WTC11 (cell line): ENCODE results near the gene GUCA2B. TPM values are rescaled to one million over a fixed set of nuclear protein-coding genes. Genes with fewer than 3 reads are reported as not detected.

Experiments
- ATAC-seq: fragments of 200-7000 bp; cut with Tn5 transposase; 2 replicates; pipeline ENCODE4 v1.10.0; 2021; ENCODE audit warnings: mild to moderate bottlenecking, moderate library complexity
- CTCF ChIA-PET: fragments of 300-600 bp; sonication (Branson Sonifier 250); formaldehyde crosslinking; loops from one replicate; lab custom pipeline; 2021; ENCODE audit warnings: antibody characterized with exemption; lab: Charles Lee
- POLR2A ChIA-PET: fragments of 350-600 bp; sonication (Branson Sonifier 250); formaldehyde crosslinking; loops from one replicate; lab custom pipeline; 2021; ENCODE audit warnings: antibody characterized with exemption; lab: Charles Lee
- DNase-seq: peaks from one replicate; pipeline ENCODE4 v3.0.0; 2021; ENCODE audit warnings: low spot score
- H3K27ac Mint-ChIP-seq: 2 replicates; pipeline ENCODE4 v1.8.0; 2021; ENCODE audit warnings: mixed read lengths
- H3K27me3 Mint-ChIP-seq: 2 replicates; pipeline ENCODE4 v1.8.0; 2021; ENCODE audit warnings: low read depth, mild to moderate bottlenecking, moderate library complexity, mixed read lengths
- H3K36me3 Mint-ChIP-seq: 2 replicates; pipeline ENCODE4 v1.8.0; 2021; ENCODE audit warnings: mixed read lengths
- H3K4me1 Mint-ChIP-seq: 2 replicates; pipeline ENCODE4 v1.8.0; 2022; ENCODE audit warnings: mixed read lengths
- H3K4me3 Mint-ChIP-seq: 2 replicates; pipeline ENCODE4 v1.8.0; 2021; ENCODE audit warnings: mild to moderate bottlenecking, moderate library complexity, mixed read lengths
- H3K9me3 Mint-ChIP-seq: 2 replicates; pipeline ENCODE4 v1.8.0; 2021; ENCODE audit warnings: mixed read lengths
- ATF2 ChIP-seq: sonication (generic); formaldehyde crosslinking; IDR thresholded peaks from 2 replicates; pipeline ENCODE4 v1.8.1; 2022; ENCODE audit warnings: low read depth, missing genetic modification reagents, borderline replicate concordance
- E2F1 ChIP-seq: sonication (generic); formaldehyde crosslinking; IDR thresholded peaks from 2 replicates; pipeline ENCODE4 v1.8.0; 2022; ENCODE audit warnings: mild to moderate bottlenecking, missing genetic modification reagents
- EMX1 ChIP-seq: fragments of 250-450 bp; sonication (Bioruptor Pico); IDR thresholded peaks from 2 replicates; pipeline ENCODE4 v1.8.0; 2021; ENCODE audit warnings: mild to moderate bottlenecking
- ERG ChIP-seq: fragments of 250-450 bp; sonication (Bioruptor Pico); IDR thresholded peaks from 2 replicates; pipeline ENCODE4 v1.8.0; 2021; ENCODE audit warnings: mild to moderate bottlenecking
- GTF2I ChIP-seq: fragments of 250-450 bp; sonication (Bioruptor Pico); conservative IDR thresholded peaks from 2 replicates; pipeline ENCODE4 v1.4.0; 2021; ENCODE audit warnings: mild to moderate bottlenecking
- HMGA2 ChIP-seq: fragments of 250-450 bp; sonication (Bioruptor Pico); IDR thresholded peaks from 2 replicates; pipeline ENCODE4 v1.4.0; 2021; ENCODE audit warnings: mild to moderate bottlenecking, moderate library complexity
- KAT7 ChIP-seq: sonication (generic); formaldehyde crosslinking; IDR thresholded peaks from 2 replicates; pipeline ENCODE4 v1.8.1; 2023; ENCODE audit warnings: missing genetic modification reagents, mild to moderate bottlenecking, borderline replicate concordance
- MYBL2 ChIP-seq: sonication (generic); formaldehyde crosslinking; IDR thresholded peaks from 2 replicates; pipeline ENCODE4 v1.8.1; 2023; ENCODE audit warnings: mild to moderate bottlenecking, moderate library complexity, missing genetic modification reagents
- NFATC4 ChIP-seq: fragments of 250-450 bp; sonication (Bioruptor Pico); IDR thresholded peaks from 2 replicates; pipeline ENCODE4 v1.9.0; 2021; ENCODE audit warnings: mild to moderate bottlenecking
- OVOL2 ChIP-seq: fragments of 250-450 bp; sonication (Bioruptor Pico); IDR thresholded peaks from 2 replicates; pipeline ENCODE4 v1.9.0; 2021; ENCODE audit warnings: mild to moderate bottlenecking, borderline replicate concordance
- SMAD3 ChIP-seq: sonication (generic); formaldehyde crosslinking; IDR thresholded peaks from 2 replicates; pipeline ENCODE4 v1.8.0; 2022; ENCODE audit warnings: missing genetic modification reagents, mild to moderate bottlenecking, borderline replicate concordance
- ZNF263 ChIP-seq: sonication (generic); formaldehyde crosslinking; IDR thresholded peaks from 2 replicates; pipeline ENCODE4 v1.8.1; 2022; ENCODE audit warnings: low read depth, mild to moderate bottlenecking, moderate library complexity, missing genetic modification reagents
- ZNF281 ChIP-seq: sonication (generic); formaldehyde crosslinking; IDR thresholded peaks from 2 replicates; pipeline ENCODE4 v1.8.0; 2023; ENCODE audit warnings: mild to moderate bottlenecking, missing genetic modification reagents
- ZNF512 ChIP-seq: sonication (generic); formaldehyde crosslinking; IDR thresholded peaks from 2 replicates; pipeline ENCODE4 v1.8.1; 2022; ENCODE audit warnings: missing genetic modification reagents, borderline replicate concordance
- ZNF532 ChIP-seq: fragments of 250-450 bp; sonication (Bioruptor Pico); IDR thresholded peaks from 2 replicates; pipeline ENCODE4 v1.9.0; 2021; ENCODE audit warnings: mild to moderate bottlenecking, borderline replicate concordance
- total RNA-seq: library from RNA; stranded (reverse); gene quantifications from 3 replicates; pipeline ENCODE4 v1.2.3, GENCODE V29; 2021

Gene GUCA2B
- total RNA-seq, 1 experiment from 2014 or later: not detected

GRCh38 chr1:42179275-42179674 is 26.1 kb downstream of the GUCA2B start (continued):
- TF ChIP-seq ZNF532 (CRISPR knock-in tag) (no peak), ERG (no peak), ZNF512 (no peak), ZNF263 (CRISPR knock-in tag) (no peak), KAT7 (CRISPR knock-in tag) (no peak), SMAD3 (no peak)
- TF ChIP-seq, all 79 proteins: peak for 0

GRCh38 chr1:42179900-42180329 is 26.7 kb downstream of the GUCA2B start:
- no peak for ATAC-seq
- H3K4me1 Mint-ChIP-seq: peaks cover 10% of the 10 kb centered on the region
- CTCF ChIA-PET: no interaction called here
- TF ChIP-seq MYBL2 (CRISPR knock-in tag) (no peak), OVOL2 (CRISPR knock-in tag) (no peak), HMGA2 (CRISPR knock-in tag) (no peak), EMX1 (CRISPR knock-in tag) (no peak), GTF2I (CRISPR knock-in tag) (no peak), ATF2 (CRISPR knock-in tag) (no peak), E2F1 (no peak), ZNF281 (CRISPR knock-in tag) (no peak), NFATC4 (no peak)
- TF ChIP-seq, all 79 proteins: peak for 0
- no peaks in the 10 kb centered on the region for H3K9me3 Mint-ChIP-seq
- POLR2A ChIA-PET: no interaction called here
- peaks cover 9% of the 10 kb centered on the region; the same call in 1 of the 2 replicates for H3K36me3 Mint-ChIP-seq
- DNase-seq: no peak
- H3K27ac Mint-ChIP-seq: no peak overlapping the region
- H3K4me3 Mint-ChIP-seq: no peak overlapping the region
- H3K27me3 Mint-ChIP-seq: no peaks in the 10 kb centered on the region
